NCI-H1092 (cell line): ENCODE measurements around the gene ZNF500.
A peak's percentile ranks its signal among the peaks of the same experiment; 100 is the strongest.

Experiments
- DNase-seq: peaks from one replicate; lab custom pipeline; 2025; lab: John Stamatoyannopoulos, UW

ZNF500 gene

GRCh38 chr16:4704913-4705312 lies 62.0 kb downstream of the ZNF500 start:
- no peak for DNase-seq

- DNase-seq = no peak
Observed at GRCh38 chr16:4704491-4704890, 62.5 kb downstream of the ZNF500 start.

GRCh38 chr16:4703906-4704305 lies 63.1 kb downstream of the ZNF500 start:
- no peak for DNase-seq

- no peak for DNase-seq
Observed at GRCh38 chr16:4702466-4702808, 64.5 kb downstream of the ZNF500 start.

DNA sequence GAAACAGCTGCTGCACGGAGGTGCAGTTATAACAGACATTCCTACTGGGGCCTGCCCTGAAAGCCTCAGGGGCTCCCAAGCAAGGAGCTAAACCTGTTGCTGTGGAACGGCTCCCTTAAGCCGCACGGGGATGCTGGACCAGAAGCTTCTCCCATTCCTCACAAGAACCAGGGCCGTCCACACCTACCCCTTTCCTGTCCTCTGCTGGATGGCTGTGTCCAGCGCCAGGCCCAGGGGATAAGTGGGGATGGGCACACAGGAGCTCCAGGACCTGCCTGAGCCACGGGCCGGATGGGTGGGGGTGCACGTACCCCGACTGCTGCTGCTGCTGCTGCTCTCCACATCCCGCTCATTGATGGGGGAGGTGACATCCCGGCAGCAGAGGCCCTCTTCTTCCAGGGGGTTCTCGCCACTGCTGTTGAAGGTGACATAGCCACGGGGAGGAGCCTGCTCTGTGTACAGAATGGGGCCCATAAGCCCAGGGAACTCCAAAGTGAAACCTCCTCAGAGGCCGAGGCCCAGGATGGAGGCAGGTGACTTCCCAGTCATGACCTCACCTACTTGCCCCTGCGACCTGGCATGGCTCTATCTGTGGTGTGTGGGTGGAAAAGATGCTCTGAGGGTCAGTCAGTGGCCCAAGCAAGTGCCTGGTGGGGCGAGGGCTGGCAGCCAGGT lies 65.0 kb downstream of the ZNF500 start:
- no peak for DNase-seq

DNA sequence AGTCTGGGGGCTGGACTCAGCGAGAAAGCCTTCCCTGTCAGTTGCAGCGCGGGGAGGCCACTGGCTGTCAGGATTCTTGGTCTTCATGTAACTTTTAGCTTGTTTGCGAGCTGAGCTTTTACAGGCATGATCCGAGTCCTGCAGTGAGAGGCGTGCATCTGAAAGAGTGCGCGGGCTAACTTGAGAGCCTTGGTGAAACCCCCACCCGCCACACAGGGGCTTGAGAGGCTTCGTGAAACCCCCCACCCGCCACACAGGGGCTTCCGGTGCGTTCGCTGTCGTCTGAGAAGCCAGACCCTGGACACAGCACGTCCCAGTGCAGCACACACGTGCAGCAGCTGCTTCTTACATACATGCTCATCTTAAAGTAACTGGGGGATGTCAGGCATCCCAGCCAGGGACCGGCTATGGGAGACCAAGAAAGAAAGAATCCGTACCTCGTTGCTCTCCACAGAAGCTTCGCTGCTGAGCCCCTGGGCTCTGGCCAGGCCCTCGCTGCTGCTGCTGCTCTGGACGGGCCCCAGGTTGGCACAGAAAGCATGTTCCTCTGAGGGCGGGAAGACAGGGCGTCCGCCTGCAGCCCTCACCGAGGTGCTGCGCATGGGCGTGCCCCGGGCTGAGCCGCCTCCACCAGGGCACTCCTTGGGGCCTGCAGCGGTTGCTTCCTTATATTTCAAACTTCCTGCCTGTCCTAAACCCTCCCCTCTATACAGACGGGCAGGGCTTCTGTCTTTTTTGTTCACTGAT lies 65.8 kb downstream of the ZNF500 start:
- no peak for DNase-seq

DNA sequence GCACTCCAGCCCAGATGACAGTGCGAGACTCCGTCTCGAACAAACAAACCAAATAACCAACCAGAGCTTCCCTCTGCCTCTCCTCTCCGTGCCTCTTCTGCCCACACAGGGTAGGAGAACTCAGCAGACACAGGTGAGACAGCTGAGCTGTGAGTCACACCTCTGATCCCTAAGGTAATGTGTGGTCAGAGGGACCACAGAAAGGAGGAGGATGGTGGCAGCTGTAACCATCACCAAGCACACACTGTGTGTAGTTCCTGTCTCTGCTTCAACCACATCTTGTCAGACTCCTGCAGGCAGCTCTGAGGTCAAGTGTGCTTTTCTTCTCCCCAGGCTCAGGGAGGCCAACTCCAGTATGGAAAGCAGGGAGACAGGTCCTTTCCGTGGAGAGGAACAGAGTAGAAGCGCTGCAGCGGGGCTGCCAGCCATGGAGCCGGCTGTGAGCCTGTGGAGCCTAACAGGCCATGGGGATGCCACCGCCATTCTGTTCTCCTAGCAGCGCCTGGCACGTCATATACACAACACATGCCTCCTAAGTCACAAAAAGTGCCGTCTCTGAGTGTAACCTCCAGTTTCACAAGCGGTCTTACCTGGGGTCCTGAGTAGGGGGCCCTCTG lies 66.5 kb downstream of the ZNF500 start:
- no peak for DNase-seq

- DNase-seq = peak; percentile 25
Observed at GRCh38 chr16:4699046-4699556, 67.9 kb downstream of the ZNF500 start.

DNA sequence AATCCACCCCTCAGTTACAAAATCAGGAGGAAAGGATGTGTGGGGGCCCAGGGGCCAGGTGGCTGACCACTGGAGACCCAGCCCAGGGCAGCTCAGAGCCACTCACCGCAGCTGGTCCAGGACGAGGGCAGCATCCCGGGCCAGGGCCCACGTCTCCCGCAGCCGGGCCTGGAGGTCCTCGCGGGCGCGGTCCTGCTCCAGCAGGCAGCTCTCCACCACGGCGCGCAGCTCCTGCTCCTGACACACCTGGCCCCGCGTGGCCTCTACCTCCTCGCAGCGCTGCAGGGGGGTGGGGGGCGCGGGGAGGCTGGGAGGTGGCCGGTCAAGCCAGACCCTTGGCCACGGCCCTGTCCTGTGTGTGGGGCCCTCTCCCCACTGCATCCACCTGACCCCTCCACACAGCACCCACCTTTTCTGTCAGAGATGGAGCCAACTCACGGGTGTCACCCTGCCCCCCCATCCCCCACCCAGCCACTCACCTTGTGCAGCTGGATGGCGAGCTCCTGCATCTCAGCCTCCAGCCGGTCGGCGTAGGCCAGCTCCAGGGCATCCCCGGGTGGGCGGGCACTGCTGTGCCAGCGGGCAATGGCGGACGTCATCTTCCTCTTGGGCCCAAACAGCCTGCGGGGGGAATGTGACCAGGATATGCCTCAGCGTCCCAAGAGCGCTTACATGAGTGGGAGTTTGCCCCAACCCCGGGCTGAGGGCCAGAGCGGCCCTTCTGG lies 68.5 kb downstream of the ZNF500 start:
- no peak for DNase-seq
